NCI-H460 (cell line): Measurements from ENCODE around the gene DIS3L2. TPM values are rescaled to one million over a fixed set of nuclear protein-coding genes. Genes with fewer than 3 reads are reported as not detected.
"Not testable (repeated sequence)": the region's sequence is repeated elsewhere in the genome, so short reads cannot be mapped to it uniquely, and the experiment has no call there.

ENCODE experiments used
- DNase-seq: peaks from one replicate; pipeline ENCODE4 v3.0.0-alpha.2; 2016; ENCODE audit warnings: low read depth; ENCODE audit errors: extremely low read depth
- small RNA-seq, 2 experiments: library from RNA; depleted of rRNA; stranded (forward); fragments of <200 nt; gene quantifications; one replicate each; pipeline ENCODE3, GENCODE V24; 2014
- total RNA-seq: library from RNA; depleted of rRNA; stranded (reverse); fragments of >200 nt; shearing (Covaris generic); gene quantifications from 2 replicates; pipeline ENCODE4 v1.2.3, GENCODE V29; 2014; rRNA removed

The DIS3L2 gene
- total RNA-seq, 1 experiment from 2014 or later, result 26.0 TPM

DNA sequence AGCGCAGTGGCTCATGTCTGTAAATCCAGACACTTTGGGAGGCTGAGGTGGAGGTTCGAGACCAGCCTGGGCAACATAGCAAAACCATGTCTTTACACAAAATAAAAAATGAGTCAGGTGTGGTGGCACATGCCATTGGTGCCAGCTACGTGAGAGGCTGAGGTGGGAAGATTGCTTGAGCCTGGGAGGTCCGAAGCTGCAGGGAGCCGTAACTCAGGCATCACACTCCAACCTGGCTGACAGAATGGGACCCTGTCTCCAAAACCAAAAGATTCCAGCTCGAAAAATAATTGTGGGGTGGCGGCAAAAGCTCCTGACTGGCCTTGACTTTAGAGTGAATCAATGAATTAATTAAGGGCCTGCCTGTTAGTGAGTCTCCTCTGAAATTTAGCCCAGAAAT, 415.8 kb downstream of the DIS3L2 start:
- DNase-seq, result no peak

GRCh38 chr2:232377841-232378734, 416.6 kb downstream of the DIS3L2 start:
- no peak for DNase-seq

DNA sequence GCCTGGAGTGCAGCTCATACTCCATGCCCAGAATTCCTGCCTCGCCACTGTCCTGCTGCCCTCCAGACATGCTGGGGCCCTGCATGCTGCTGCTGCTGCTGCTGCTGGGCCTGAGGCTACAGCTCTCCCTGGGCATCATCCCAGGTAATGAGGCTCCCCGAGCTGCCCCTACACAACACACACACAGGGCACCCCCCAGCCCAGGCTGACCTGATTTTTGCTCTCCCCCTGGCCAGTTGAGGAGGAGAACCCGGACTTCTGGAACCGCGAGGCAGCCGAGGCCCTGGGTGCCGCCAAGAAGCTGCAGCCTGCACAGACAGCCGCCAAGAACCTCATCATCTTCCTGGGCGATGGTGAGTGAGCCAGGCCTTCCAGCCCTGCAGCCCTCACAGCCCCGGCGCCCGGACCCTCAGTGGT, 417.2 kb downstream of the DIS3L2 start, which contains the start of gene ALPP:
Gene ALPP, plus strand, starts transcription at position 17 of the 417 bp plus-strand sequence. Its CDS starts 52 bp downstream, at position 69.
- DNase-seq, result not testable (repeated sequence)

- not testable (repeated sequence) for DNase-seq
These were observed 418.4 kb downstream of the DIS3L2 start for GRCh38 chr2:232379610-232380590.

- DNase-seq, result not testable (repeated sequence)
These were observed 419.9 kb downstream of the DIS3L2 start for GRCh38 chr2:232381204-232382031.

GRCh38 chr2:232382331-232383225, 421.1 kb downstream of the DIS3L2 start:
- DNase-seq, result no peak

- DNase-seq, result no peak
These were observed 423.0 kb downstream of the DIS3L2 start for GRCh38 chr2:232384466-232384865.

- DNase-seq, result not testable (repeated sequence)
These were observed 423.5 kb downstream of the DIS3L2 start for GRCh38 chr2:232385058-232385457.

DNA sequence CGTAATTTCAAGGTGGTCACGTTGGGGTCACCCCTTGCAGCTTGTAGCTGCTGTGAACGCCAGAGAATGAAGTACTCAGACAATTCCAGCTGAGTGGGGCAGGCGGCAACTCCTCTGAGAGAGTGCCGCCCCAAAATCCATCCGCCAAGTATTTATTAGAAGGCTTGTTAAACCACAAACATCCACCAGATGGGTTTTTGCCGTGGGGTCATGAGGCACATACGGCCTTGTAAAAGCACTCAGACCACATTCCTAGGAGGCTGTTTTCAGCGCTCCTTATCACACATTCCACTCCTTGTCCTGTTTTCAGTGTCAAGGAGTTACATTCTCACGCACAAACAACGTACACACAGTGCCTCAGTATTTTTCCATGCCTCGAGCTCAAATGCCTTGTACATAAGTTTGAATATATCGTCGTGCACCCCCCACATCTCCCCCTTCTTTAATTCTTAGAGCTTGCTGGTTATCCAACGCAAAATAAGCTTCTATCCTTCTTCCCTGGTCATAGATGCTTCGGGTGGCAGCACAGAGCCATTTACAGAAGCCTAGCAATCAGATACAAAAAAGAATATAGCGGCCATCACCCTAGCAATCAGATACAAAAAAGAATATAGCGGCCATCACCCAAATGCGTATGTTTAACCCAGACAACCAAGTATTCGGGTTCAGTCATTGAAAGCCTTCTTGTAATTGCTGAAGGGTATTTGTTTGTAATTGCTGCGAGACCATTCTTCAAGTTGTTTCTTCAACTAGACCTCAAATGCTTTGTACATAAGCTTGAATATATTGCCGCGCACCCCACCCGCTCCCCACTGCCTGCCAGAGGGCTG, 424.4 kb downstream of the DIS3L2 start:
- no peak for DNase-seq

- no peak for DNase-seq
These were observed 424.9 kb downstream of the DIS3L2 start for GRCh38 chr2:232386490-232386739.

Small RNA genes within 50 kb of the gene (small RNA-seq; reads per million reads assigned to genes)
- gene AC068134.3 (0 to 0.12 reads per million in 2 experiments), gene AC068134.4 (0 reads per million in 2 experiments), gene MIR562 (0 reads per million in 2 experiments)

Other genes with a start within 250 kb of the DIS3L2 start
- 32.6 and 33.0 TPM in 2 replicates for gene PDE6D, start 180.4 kb upstream of the DIS3L2 start, total RNA-seq
- gene COPS7B, start 175.3 kb upstream of the DIS3L2 start, total RNA-seq, result 29.0 and 32.8 TPM in 2 replicates
- not detected in 2 replicates for gene NPPC, start 35.3 kb upstream of the DIS3L2 start, total RNA-seq